Ishikawa (cell line): ENCODE data around the gene HOXA11.

ENCODE experiments used
- CEBPB ChIP-seq: IDR thresholded peaks from 2 replicates; pipeline ENCODE4 v1.6.1; 2012
- CREB1 ChIP-seq: IDR thresholded peaks from 2 replicates; pipeline ENCODE4 v1.6.1; 2012; ENCODE audit warnings: low read depth
- EP300 ChIP-seq: IDR thresholded peaks from 2 replicates; pipeline ENCODE4 v1.6.1; 2012; ENCODE audit warnings: borderline replicate concordance
- MAX ChIP-seq: IDR thresholded peaks from 2 replicates; pipeline ENCODE4 v1.6.1; 2012
- NFIC ChIP-seq: IDR thresholded peaks from 2 replicates; pipeline ENCODE4 v1.6.1; 2012
- TAF1 ChIP-seq: IDR thresholded peaks from 2 replicates; pipeline ENCODE4 v1.6.1; 2012; ENCODE audit warnings: low read depth, mild to moderate bottlenecking

GRCh38 chr7:27214239-27214950, 29.4 kb upstream of the HOXA11 start:
- TF ChIP-seq MAX (no peak), TAF1 (no peak), NFIC (no peak), CEBPB (no peak), EP300 (no peak), CREB1 (no peak)
